GM21447 (cell line): ENCODE results near the gene LIMS4.
"Not testable (repeated sequence)": the region's sequence is repeated elsewhere in the genome, so short reads cannot be mapped to it uniquely, and the experiment has no call there.

ENCODE experiments used
- ATAC-seq: cut with Tn5 transposase; IDR thresholded peaks from one replicate; pipeline ENCODE4 v1.9.1; 2021; ENCODE audit not compliant: unreplicated experiment

LIMS4 gene

DNA sequence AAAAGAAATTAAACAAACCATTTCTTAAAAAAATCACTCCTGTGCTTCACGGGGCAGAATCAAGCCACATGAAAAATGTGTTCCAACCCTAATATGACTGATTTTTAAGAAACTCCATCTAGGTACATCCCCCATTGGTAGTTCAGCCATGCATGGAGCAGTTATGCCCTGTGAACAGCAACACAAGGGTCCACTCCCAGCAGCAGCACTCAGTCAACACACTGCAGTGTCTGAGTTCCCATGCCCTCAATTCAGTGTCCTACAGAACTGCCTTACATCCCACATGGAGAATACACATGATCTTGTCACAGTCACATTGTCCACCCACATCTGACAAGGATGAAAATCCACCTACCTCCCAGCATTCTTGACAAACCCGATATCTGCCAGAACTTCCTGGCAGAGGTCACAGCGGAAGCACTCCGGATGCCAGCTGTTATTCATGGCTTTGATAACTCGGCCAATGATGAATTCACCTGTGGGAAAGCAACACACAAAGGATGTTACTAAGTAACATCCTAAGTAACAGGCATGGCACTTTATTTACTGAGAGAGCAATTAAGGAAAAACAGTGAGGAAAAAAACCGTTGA, 17.4 kb downstream of the LIMS4 start:
- ATAC-seq: not testable (repeated sequence)

DNA sequence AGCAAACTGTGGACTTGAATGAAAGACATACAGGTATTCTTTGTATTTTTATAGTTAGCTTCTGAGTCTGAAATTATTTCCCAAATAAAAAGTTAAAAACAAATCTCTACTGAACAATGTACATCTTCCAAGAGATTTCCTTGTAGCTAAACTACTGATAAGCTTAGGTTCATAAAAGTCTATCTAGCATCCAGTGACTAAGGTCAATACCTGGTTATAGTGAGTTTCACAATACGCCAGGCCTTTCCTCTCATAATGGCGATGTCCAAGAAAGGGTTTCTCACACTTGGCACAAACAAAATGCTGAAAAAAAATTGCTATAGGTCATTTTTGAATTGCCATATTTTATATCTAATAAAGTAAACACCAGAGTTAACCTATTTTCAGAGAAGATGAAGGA, 21.7 kb downstream of the LIMS4 start:
- ATAC-seq: not testable (repeated sequence)

DNA sequence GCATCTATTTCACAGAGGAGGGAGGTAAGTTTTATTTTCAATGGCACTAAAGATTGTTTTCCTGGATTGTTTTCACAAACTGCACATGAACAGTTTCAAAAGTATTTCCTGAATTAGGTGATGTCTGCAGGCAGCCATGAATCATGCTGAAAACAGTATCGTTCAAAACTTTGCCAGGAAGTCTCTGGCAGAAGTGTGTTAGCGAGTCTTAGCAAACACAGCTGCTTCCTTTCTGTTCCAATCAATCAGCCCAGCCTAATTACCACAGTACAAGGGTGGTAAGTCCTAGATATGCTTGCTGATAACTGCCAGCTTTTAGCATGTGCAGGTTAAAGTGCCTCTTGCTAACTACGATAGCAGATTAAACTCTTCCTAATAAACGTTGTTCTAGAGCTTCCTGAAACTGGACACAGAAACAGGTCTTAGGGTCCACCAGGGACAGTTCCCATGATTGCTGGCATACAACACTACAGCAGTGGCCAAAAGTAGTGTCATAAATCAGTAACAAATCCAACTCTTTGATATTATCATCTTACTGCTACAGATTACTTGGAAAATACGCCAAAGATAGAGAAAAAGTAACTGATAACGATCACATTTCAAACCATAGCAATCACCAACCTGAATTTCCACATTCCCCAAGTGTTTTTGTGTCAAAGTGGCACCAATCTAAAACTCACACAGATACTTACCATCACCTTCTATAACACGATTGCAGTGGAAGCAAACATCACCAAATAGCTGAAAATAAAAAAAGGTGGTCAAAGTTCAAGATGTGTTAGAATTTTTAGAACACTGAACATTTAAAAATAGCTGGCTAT, 23.3 kb downstream of the LIMS4 start:
- ATAC-seq: not testable (repeated sequence)

DNA sequence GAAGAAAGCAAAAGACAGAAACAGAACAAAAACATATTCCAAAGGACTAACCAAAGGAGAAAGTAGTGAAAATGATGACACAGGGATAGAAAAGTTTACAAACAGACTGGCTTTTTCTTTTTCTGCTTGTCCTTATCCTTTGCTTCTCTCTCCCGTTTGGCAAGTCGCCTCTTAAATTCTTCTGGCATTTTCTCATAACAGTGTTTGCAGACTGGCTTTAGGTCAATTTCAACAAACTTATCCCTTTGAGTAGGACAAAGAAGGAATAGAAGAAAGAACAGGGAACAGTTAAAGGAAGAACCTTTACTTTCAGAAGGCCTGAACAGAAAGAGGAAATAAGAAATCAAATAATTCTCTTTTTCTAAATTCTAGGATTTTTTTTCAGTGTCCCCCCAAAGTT, 26.0 kb downstream of the LIMS4 start:
- ATAC-seq: not testable (repeated sequence)

DNA sequence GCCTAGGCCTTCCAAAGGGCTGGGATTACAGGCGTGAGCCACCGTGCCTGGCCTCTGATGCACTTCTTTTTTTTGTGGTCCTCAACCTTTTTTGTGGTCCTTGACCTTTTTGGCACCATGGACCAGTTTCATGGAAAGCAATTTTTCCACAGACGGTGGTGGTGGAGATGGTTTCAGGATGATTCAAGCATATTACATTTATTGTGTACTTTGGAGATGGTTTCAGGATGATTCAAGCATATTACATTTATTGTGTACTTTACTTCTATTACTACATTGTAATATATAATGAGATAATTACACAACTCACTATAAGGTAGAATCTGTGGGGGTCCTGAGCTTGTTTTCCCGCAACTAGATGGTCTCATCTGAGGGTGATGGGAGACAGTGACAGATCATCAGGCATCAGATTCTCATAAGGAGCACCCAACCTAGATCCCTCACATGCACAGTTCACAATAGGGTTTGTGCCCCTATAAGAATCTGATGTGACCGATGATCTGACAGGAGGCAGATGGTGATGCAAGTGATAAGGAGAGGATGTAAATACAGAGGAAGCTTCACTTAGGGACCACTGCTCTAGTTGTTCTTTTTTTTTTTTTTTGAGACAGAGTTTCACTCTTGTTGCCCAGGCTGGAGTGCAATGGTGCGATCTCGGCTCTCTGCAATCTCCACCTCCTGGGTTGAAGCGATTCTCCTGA, 29.2 kb downstream of the LIMS4 start:
- not testable (repeated sequence) for ATAC-seq

DNA sequence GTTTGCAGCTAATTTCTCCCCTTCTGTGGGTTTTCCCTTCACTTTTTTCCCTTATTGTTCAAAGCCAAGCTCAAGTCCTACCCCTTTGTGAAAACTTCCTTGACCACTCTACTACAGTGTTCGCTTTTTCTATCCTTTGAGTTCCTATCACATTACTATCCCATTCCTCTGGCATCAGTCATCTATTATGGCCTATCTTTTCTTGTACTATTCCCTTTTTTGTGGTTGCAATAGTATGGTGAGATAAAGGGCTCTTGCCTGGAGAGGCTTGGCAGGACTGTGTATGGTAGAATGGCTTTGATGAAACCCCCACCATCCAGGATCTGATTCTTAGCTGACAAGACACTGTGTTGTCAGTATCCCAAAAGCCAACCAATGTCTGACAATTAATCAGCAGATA, 30.7 kb downstream of the LIMS4 start:
- not testable (repeated sequence) for ATAC-seq

DNA sequence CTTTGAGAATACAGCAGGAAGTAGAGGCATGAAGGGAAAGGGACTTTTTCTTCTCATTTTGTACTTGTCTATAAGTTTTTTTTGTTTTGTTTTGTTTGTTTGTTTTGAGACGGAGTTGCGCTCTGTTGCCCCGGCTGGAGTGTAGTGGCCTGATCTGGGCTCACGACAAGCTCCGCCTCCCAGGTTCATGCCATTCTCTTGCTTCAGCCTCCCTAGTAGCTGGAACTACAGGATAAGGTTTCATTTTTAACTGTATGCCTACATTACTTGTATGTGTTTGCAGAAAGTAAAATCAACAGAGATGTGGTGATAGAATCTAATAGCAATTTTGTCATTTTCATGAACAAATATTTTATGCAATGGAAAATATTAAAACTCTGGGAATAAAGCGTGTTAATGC, 38.1 kb downstream of the LIMS4 start:
- not testable (repeated sequence) for ATAC-seq

DNA sequence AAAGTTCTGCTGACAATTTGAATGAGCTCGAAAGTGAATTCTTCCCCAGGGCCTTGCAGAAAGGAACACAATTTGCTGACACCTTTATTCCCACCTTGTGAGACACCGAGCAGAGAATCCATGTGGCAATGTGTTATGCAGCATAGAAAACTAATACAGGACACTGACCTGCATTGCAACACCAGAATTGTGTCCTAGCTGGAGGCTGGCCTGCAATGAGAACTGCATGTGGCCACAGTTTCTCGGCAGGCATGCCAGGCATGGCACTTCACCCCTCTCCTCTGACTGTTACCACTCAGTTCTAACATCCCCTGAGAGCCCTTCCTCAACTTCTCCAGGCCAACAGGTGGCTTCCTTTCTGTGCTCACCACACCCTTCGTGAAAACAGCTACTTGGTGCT, 46.9 kb downstream of the LIMS4 start:
- ATAC-seq: not testable (repeated sequence)

DNA sequence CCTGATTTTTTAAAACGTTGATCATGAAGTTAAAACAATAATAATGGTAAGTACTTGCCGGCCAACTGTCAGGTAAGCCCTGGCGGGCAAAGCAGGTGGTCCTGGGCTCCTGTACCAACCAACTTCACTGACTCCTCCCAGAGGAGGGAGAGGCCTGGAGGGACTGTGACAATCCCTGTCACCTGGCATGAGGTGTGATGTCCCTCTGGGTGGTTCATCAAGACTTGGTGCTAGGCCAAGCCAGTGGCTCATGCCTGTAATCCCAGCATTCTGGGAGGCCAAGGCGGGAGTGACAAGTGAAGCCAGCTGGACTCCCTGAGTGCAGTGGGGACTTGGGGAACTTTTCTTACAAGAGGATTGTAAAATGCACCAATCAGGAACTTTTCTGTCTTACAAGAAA, 48.2 kb downstream of the LIMS4 start:
- not testable (repeated sequence) for ATAC-seq

DNA sequence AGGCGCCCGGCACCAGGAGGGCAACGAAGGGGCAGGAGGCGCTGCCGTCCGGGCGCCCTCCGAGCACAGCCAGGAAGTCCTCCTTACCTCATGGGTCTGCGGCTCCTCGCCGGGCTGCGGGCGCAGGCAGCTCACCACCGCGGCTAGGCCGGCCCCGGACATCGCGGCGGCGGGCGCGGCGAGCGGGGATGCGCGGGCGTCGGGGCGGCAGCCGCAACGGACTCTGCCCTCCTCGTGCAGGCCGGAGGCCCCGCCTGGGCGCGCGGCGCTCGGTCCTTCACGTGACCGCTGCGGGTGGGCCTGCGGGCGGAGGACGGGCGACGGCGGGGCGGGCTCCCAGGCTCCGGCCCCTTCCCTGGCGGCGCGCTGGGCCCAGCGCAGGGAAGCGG, 49.0 kb downstream of the LIMS4 start:
- not testable (repeated sequence) for ATAC-seq

DNA sequence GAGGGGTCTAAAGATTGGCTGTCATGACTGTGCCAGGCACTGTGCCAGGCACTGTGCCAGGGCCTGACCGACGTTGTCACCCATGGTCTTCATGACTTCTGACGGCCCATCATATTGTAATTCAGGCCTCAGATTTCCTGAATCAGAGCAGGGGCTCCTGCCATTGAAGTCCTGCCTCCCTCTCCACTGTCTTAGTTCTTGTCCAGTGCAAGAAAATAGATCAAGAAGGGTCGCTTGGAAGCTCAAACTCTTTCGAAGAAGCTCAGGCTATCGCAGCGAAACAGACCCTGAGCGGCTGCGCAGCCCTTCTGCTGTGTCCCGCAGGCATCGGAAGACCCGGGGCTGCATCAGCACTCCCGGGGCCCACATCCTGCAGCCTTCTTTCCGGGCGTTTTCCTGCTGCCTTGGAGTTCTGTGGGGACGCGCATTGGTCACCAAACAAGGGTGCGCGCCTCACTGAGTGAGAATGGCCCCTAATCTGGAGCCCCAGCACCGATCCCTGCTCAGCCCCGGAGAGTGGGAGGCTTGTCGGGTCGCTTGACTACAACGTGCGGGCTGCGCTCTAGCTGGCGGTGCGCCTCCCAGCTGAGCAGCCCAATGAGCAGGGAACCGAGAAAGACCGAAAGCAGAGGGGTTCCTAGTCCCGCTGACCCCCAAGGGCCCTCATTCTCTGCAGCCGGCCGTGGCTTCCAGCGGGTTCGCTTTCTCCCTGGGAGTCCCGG, 49.6 kb downstream of the LIMS4 start:
- ATAC-seq: not testable (repeated sequence)

DNA sequence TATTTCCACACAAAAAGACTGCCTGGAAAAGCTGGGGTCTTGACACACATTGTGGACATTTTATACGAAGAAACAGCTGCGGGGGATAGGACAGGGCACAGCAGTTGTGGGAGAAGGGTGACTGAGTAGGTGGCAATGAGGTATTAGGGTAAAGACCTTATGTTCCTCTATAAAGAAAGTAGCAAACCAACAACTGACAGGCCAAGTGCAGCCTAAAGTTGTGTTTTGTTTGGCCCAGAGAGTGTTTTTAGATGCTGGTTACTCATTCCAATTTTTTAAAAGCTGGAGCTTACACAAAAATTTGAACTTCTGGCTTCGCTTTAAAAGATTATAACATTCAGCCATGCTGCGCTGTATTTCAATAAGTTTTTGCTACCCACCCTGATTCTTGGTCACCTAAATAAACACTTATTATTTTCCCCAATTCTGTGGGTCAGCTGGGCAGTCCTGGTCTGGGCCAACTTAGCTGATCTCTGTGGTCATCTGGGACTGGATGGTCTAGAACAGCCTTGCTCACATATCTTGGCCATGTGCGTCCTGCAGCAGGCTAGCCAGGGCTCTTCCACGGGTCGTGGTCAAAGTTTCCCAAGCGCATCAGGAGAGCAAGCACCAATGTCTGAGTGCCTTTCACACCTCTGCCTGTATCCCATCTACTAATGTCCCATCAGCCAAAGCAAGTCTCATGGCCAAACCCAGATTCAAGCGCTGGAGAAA, 51.8 kb downstream of the LIMS4 start:
- ATAC-seq: not testable (repeated sequence)

DNA sequence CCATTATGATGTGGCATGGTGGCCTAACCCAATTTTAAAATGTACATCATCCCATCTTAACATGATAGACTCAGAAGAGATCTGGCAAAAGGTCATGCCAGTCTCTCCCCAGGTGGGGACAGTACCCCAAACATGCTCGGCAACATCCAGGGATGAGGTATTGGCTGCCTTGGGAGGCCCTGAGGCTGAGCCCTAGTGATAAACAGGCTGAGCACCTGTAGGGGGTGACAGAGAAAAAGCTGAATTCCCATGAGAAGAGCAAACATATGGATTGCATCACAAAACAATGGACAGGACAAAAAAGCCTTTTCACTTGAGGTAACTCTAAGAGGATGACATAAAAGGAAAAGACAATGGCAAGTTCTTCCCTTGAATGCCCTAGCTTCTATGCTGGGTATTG, 65.5 kb downstream of the LIMS4 start:
- ATAC-seq: not testable (repeated sequence)

DNA sequence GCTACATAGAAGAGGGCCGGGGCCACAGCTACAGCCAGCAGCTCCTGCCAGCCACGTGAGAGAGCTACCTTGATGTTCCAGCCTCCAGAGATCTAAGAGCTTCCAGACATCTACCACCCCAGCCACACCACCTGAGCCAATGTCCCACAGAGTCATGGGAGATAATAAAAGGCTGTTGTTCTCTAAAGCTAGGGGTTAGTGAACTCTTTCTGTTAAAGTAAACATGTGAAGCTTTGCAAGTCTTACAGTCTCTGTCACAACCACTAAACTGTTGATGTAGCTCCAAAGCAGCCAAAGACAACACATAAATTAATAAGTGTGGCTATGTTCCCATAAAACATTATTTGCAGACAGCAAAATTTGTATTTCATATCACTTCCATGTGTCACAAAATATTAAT, 67.6 kb downstream of the LIMS4 start:
- ATAC-seq: not testable (repeated sequence)

DNA sequence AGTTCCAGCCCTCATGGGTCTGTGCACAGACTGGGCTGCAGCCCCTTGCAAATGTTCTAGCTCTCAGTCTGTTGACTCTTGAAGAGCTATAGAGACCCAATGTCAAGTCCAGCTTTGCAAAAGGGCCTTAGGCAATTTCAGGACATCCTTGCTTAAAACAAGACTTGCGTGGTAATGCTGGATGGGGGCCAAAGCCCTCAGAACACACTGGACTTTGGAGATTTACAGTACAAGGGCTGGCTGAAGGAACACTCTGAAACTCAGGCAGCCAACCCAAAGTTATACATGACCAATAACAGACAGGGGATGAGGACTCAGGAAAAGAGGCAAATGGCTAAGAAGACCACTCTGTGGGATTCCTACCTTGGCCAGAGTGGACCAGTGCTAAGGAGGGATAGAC, 68.4 kb downstream of the LIMS4 start:
- ATAC-seq: not testable (repeated sequence)

DNA sequence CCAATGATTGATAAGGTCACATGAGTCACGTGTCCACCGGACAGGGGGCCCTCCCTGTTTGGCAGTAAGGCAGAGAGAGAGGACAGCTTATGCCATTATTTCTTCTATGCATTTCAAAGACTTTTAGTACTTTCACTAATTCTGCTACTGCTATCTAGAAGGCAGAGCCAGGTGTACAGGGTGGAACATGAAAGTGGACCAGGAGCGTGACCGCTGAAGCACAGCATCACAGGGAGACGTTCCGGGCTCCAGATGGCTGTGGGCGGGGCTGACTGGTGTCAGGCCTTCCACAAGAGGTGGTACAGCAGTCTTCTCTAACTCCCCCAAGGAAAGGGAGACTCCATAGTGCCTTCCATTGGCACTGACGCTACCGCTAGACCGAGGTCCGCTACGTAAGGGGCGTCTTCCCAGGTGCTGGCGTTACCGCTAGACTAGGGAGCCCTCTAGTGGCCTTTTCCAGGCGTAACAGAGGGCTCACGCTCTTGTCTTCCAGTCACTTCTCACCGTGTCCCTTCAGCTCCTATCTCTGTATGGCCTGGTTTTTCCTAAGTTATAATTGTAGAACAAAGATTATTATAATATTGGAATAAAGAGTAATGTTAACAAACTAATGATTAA, 71.5 kb downstream of the LIMS4 start:
- not testable (repeated sequence) for ATAC-seq

DNA sequence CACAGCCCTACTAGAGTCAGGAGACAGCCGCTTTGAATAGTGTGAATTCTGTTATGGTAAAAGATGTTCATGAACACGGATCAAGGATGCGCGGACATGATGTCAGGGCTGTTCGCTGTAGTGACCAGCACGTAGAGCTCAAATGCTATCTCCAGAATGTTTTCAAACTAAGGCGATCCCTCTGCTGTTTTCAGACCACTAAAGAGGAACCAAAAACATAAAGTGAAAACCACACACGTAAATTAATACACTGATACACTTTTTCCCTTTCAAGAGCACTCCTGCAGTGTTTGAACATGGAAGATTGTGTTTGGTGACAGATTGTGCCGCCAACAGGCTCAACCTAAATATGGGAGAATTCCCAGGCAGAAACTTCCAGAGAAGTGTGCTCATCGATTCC, 73.2 kb downstream of the LIMS4 start:
- ATAC-seq: not testable (repeated sequence)

DNA sequence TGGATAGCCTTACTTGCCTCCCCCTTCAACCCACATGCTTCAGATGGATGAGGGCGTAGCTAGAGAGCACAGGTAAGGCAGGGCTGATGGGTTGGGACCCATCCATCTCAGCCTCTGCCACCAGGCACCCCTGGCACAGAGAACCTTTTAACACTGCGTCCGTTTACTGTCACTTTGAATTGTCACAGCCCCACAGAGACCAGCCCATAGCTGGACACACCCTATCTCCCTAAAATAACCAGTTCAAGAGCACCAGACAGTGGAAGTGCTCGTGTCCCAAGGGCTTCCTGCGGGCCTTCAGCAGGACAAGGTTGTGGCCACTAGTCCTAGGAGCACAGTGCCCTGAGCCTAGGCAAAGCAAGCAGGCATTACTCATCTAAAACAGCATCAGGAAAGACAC, 76.6 kb downstream of the LIMS4 start:
- not testable (repeated sequence) for ATAC-seq
